HT1080 (cell line): Measurements from ENCODE around the gene ADCY4. TPM values are rescaled to one million over a fixed set of nuclear protein-coding genes. Genes with fewer than 3 reads are reported as not detected.

ENCODE experiments used
- DNase-seq: peaks from one replicate; pipeline ENCODE4 v3.0.0-alpha.2; 2015; ENCODE audit warnings: low read depth
- total RNA-seq: library from RNA; depleted of rRNA; stranded (reverse); fragments of >200 nt; shearing (Covaris generic); gene quantifications from 2 replicates; pipeline ENCODE4 v1.2.3, GENCODE V29; 2014

Gene ADCY4
- total RNA-seq, 1 experiment from 2014 or later, result not detected

DNA sequence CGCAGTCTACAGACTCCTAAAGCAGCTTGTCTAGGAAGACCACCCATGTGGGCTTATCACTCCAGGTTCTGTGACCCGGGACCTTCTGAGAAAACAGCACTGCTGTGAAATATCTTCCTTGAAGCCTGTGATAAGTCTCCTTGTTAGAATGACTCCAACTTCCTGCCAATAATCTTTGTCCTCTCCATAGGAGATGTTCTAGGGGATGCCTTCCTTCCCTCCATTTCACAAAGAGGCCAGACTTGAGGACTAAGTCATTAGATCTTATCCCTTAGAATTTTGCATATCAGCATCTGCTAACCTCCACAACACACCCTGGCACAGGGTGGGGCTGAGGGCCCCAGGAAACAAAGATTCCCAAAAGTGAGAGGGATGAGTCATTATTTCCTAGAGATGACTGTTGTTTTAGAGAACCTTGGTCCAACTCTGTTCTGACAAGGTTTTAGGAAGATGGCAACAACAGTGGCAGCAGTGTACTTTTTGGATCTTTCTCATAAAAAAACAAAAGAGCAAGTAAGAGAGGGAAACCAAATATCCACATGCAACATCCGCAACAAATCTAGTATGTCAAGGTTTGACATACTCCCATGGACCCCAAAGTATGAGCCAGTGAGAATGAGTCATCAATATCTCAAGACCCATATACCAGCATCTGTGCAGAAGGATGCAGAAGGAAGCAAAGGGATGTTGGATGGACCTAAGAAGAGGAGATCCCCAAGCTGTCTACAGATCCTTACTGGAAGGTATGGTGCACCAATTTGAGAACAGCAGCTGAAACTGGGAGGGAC lies 17.5 kb downstream of the ADCY4 start:
- DNase-seq, result peak; percentile 73

DNA sequence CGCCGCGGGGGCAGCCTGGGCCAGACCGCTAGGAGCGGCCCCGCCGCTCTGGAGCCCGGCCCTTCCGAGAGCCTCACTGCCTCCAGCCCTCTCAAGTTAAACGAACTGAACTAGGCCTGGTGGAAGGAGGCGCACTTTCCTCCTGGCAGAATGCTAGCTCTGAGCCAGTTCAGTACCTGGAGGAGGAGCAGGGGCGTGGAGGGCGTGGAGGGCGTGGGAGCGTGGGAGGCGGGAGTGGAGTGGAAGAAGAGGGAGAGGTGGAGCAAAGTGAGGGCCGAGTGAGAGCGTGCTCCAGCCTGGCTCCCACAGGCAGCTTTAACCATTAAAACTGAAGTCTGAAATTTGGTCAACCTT lies 18.3 kb downstream of the ADCY4 start:
- DNase-seq, result no peak

DNA sequence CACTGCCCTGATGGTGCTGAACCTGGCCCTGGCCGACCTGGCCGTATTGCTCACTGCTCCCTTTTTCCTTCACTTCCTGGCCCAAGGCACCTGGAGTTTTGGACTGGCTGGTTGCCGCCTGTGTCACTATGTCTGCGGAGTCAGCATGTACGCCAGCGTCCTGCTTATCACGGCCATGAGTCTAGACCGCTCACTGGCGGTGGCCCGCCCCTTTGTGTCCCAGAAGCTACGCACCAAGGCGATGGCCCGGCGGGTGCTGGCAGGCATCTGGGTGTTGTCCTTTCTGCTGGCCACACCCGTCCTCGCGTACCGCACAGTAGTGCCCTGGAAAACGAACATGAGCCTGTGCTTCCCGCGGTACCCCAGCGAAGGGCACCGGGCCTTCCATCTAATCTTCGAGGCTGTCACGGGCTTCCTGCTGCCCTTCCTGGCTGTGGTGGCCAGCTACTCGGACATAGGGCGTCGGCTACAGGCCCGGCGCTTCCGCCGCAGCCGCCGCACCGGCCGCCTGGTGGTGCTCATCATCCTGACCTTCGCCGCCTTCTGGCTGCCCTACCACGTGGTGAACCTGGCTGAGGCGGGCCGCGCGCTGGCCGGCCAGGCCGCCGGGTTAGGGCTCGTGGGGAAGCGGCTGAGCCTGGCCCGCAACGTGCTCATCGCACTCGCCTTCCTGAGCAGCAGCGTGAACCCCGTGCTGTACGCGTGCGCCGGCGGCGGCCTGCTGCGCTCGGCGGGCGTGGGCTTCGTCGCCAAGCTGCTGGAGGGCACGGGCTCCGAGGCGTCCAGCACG lies 18.9 kb downstream of the ADCY4 start:
- DNase-seq, result no peak

DNA sequence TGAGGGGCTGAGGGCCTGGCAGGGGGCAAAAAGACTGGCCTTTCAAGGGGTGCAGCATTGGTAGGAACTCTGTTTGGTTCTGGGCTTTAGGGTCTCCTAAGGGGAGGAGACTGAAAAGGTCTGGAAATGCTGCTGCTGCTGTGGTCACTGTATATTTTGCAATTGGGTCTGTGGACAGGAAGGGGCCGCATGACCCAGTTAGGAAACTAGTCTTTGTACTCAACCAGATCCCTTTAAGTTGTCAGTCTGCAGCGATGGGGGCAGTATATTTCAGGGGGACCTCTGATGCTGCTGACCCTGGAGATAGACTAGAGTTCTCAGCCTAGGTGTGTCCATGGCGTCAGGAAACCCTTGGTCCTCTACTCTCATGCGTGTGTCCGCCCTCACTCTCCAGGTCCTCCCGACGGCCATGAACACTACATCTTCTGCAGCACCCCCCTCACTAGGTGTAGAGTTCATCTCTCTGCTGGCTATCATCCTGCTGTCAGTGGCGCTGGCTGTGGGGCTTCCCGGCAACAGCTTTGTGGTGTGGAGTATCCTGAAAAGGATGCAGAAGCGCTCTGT lies 19.5 kb downstream of the ADCY4 start:
- DNase-seq, result no peak

DNA sequence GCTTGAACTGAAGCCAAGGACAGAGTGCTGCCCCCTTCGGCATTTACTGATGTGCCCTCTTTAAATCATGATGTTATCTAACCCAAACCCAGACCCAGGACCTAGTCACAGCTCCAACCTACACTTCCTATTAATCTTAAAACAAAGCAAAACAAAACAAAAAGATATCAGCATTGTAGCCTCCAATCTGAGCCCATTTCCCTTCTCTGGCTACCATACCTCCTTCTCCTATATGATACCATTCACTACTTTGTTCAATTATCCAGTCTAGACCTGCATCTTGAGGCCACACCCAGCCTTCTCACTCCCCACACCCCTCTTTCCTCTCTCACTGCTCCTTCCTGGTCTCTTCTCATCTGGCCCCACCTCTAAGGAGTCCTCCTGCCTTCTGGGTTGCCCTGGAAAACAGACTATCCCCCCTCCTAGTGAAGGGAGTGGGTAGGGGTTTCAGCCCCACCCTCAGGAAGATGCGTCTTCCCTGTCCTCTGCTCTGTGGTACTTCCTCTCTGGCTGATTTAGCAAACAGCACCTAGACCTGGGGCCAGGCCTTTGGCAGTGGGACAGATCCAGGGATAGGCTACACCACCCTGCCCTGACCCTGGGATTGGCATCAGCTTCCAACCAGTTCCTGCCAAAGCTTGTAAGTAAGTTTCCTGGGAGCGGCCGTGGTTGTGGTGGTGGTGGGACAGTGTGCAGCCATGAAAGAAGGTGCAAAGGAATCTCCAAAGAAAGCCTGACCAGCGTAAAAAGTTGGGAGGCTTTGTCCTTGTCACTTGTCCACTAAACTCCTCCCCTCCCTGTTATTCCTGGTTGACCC lies 20.3 kb downstream of the ADCY4 start:
- no peak for DNase-seq

DNA sequence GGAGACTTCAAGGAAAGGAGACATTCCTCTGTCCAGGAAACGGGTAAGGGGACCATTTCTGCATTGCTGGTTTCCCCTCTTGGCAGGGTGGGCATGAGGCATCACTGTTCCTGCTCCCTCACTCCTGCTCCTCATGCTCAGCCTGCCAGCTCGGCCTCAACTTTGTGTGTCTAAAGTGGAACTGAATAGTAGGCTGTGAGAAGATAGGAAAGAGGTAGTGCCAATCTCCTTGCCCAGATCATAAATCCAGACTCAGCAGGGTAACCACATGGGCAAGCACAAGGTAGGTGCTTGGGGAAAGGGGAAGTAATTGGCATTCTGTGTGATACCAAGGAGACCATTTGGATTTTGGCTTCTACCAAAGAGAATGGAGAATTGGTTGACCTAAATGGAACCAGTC lies 21.0 kb downstream of the ADCY4 start:
- DNase-seq, result no peak

DNA sequence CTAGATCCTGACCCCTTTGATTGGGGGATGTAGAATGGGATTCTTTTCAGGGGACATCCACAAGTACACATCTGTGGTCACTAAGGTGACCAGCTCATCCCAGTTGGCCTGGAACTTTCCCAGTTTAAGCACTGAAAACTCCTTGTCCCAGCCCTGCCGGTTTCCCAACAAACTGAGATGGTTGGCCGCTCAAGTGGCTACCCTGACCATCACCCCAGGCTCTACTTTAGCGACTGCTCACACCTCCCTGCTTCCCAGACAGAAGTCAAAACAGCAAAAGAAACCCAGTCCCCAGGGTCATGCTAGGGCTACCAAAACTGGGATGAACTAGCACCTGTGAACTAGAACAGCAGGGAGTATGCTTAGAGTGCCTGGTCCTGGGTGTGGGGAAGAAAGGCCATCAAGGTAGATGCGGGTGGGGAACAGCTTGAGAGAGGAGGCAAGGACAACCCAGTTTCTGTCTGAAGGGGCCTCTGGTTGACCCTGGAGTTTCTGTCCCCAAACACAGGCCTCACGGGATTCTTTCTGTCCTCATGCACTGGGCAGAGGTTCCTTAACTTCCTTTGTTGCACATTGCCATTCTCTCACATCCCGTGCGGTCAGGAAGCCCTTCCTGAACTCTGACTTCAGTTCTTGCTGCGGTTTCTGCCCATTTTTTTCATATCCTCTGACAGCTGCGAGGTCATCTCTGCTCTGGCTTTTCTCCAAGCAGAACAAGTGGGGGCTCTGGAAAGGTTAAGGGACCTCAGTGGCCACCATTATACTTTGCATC lies 21.9 kb downstream of the ADCY4 start:
- DNase-seq, result peak; percentile 77

DNA sequence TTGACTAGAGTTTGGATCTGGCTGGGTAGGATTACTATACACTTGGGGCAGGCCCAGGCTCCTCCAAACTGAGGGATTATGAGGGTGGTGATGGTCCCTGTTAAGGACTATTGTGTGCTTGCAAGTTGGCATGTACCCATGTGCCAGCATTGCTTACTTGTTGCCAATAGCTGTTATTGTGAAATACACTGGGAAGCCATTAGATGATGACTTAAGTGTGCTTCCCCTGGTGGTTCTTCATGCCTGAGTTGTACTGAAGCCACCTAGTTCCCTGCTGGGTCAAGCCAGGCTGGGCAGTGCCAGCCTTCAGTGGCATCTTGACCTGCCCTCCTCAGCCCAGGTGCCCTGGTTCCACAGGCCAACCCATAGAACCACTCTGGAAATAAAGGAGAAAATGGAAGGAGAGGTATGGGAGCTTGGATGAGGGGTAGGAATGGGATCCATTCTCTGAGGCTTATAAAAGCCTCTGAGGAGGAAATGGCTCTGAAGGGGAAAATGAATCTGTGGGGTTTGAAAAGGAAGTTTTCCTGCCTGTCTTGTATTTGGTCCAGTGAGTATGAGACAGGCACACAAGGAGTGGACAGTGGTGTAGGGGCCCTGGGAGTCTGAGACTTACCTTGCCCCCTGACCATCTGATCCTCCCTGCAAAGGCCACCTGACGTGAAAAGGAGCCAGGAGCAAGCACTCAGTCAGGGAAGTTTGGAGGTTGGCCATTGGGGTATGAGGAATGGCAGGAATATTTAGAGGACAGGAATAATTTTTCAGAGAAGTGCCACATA lies 22.8 kb downstream of the ADCY4 start:
- DNase-seq, result no peak

DNA sequence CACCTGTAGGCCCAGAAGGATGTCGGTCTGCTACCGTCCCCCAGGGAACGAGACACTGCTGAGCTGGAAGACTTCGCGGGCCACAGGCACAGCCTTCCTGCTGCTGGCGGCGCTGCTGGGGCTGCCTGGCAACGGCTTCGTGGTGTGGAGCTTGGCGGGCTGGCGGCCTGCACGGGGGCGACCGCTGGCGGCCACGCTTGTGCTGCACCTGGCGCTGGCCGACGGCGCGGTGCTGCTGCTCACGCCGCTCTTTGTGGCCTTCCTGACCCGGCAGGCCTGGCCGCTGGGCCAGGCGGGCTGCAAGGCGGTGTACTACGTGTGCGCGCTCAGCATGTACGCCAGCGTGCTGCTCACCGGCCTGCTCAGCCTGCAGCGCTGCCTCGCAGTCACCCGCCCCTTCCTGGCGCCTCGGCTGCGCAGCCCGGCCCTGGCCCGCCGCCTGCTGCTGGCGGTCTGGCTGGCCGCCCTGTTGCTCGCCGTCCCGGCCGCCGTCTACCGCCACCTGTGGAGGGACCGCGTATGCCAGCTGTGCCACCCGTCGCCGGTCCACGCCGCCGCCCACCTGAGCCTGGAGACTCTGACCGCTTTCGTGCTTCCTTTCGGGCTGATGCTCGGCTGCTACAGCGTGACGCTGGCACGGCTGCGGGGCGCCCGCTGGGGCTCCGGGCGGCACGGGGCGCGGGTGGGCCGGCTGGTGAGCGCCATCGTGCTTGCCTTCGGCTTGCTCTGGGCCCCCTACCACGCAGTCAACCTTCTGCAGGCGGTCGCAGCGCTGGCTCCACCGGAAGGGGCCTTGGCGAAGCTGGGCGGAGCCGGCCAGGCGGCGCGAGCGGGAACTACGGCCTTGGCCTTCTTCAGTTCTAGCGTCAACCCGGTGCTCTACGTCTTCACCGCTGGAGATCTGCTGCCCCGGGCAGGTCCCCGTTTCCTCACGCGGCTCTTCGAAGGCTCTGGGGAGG lies 23.9 kb downstream of the ADCY4 start, which contains the start of gene LTB4R:
LTB4R (plus strand) TSS at position 857 of the 959 bp plus-strand sequence. CDS start 4,150 bp downstream, outside the sequence.
- no peak for DNase-seq

DNA sequence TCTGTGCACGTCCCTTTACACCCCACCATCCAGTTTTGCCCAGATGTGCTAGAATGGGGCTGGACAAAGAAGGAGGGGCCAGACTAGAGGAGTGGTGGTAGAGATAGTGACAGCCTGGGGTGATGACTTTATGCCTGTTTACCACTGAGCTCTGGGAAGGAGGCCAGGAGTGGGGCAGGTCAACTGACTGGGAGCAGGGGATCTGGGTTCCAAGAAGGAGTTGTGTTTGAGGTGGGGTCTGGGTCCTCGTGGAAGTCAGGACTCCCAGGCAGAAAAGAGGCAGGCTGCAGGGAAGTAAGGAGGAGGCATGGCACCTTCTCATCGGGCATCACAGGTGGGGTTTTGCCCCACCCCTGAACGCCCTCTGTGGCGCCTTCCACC lies 24.6 kb downstream of the ADCY4 start:
- no peak for DNase-seq

DNA sequence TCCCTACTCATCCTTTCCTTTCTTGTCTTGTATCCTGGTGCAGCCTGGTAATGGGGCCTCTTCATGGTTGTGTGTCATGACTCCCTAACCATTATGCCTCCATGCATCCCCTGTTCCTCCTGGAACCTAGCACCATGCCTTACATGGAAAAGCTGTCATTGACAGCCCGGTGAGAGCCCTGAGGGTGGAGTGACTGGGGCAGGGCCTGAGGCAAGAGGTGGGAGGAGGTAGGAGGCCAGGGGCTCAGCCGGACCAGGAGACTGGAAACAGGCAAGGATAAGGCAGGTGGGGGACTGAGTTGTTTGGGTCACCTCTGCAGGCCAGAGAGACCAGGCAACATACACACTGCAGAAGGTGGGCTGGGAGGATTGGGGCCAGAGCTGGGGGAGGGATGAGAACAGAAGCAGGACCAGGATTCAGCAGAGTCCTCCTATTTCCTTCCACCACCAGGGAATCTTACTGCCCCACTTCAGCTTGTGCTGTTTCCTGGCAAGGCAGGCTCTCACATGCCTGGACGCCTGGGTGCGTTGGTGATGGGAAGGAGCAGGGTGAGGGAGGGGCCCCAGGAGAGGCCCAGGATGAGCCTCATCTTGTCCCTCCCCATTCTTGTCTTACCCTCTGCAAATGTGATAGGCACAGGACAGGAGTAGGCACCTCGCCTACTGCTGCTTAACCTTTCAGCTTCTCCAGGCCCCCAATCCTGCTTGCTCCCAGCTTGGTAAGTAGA lies 25.2 kb downstream of the ADCY4 start, which contains the start of gene LTB4R2:
LTB4R2 (plus strand) TSS at position 603 of the 727 bp plus-strand sequence. CDS start 525 bp downstream, outside the sequence.
- DNase-seq, result no peak

DNA sequence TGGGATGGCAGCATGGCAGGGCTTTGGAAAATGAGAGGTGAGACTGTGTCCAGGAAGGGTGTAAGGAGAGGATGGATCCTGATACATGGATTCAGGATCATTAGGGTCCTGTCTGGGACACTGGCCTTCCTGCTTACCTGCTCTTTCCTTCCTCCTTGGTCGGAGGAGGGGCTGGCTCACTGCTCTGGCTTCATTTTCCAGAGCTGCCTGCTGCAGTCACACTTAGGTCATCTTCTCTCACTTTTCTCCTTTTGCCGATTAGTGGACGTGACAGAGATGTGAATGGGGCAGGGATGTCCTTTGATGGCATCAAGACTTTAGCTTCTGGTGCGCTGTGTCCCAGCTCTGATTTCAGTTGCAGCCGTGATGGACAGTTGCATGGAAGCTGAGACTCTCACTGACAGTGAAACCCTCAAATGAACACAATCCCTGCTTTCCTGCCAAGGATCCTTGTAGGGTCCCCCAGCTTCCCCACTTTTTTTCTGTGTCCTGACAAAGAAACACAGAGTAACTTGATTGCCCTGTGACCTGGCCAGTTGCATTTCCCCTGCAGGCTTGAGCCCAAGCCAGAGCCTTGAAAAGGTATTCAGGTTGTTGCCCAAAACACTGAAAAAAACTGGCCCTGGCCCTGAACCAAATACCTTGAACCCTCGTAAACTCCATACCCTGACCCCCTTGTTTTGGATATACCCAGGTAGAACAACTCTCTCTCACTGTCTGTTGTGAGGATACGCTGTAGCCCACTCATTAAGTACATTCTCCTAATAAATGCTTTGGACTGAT lies 26.3 kb downstream of the ADCY4 start:
- no peak for DNase-seq

DNA sequence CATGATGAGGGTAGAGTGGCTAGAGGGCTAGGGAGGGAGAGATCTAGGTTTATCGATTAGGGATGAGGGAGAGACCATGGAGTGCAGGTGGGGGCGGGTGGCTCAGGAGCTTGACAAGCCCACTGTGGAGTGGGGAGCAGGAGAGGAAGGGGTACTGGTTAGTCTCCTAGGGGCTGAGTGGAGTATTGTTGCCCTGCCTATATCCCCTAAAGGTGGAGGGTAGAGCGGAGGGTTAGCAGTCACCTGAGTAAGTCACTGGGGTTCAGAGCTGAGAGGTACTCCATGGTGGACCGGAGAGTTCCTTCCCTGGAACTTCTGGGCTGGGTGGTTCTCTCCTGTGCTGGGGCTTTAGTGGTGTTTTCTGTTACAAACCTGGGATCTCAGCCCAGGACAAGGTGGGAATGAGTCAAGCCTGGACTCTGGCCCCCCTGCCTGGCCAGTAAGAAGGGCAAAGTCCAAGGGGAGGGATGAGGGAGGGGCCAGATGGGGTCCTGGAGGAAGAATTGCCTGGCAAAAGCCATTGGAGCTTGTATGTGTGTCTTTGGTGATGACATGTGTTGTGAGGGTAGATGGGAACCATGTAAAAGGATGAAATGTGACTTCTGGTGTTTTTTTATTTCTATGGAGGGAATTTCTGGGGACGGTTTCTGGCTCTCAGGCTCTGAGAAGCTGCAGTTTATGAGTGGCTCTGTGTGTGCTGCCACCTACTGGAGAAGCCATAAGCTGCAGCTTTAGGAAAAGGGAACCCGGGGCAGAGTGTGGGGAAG lies 27.1 kb downstream of the ADCY4 start, which contains the start of gene CIDEB:
CIDEB (minus strand) TSS at position 403 of the 767 bp plus-strand sequence; CDS start at position 284, 119 bp downstream.
- peak; percentile 56 for DNase-seq

DNA sequence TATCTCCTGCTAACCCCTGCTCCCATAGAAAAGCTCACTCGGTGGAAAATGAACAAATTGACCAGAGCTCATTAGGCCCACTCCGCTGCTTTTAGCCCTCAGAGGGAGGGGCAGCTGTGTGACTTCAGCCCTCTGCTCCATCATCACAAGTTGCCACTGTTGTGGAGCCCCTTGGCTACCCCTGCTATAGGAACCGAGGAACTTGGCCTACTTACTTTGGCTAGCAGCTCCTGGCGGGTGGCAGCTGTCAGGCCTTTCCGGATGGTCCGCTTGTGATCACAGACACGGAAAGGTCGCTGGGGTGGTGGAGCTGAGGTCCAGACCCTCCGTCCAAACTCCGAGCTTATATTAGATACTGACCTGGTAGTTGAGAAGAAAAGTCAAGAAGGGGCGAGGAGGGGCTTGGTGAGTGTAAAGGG lies 27.7 kb downstream of the ADCY4 start:
- DNase-seq, result no peak

DNA sequence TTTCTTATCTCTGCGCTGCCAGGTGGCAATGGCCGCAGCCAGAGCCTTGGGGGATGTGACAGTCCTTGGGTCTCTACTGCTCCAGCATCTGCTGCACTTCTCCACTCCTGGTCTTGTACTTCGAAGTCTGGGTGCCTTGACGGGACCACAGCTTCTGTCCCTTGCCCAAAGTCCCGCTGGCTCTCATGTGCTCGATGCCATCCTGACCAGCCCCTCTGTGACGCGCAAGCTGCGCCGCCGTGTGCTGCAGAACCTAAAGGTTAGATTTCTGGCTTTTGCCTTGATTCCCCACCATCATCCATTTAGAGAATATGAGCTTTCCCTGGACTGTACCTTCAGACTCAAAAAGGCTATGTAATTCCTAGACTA lies 30.9 kb downstream of the ADCY4 start:
- no peak for DNase-seq

DNA sequence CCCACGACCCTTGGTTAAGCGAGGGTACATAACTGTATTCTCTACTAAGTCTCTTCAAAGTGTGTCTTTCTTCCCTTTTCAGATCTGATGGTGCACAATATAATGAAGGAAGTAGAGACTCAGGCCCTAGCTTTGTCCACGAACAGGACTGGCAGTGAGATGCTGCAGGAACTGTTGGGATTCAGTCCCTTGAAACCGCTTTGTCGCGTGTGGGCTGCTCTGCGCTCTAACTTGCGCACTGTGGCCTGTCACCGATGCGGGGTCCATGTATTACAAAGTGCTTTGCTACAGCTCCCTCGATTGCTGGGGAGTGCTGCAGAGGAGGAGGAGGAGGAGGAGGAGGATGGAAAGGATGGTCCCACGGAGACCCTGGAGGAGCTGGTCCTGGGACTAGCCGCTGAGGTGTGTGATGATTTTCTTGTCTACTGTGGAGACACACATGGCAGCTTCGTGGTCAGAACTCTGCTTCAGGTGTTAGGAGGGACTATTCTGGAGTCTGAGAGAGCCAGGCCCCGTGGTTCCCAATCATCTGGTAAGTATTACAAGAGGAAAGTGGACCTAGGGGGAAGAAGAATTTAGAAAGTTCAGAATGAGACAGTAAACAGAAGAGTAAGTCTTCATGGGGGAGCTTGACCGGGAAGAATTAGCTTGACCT lies 34.4 kb downstream of the ADCY4 start:
- DNase-seq, result no peak
